Activated CD4-positive, CD25-positive, alpha-beta regulatory T cell treated with anti-CD3 and anti-CD28 coated beads, Interleukin-2, amount 50 U/mL, for 72 hours (primary cell): Measurements from ENCODE around the gene REV3L.
"Not testable (repeated sequence)": the region's sequence is repeated elsewhere in the genome, so short reads cannot be mapped to it uniquely, and the experiment has no call there.

ENCODE experiments used
- DNase-seq: peaks from one replicate; pipeline ENCODE4 v3.0.0; 2021

REV3L gene

DNA sequence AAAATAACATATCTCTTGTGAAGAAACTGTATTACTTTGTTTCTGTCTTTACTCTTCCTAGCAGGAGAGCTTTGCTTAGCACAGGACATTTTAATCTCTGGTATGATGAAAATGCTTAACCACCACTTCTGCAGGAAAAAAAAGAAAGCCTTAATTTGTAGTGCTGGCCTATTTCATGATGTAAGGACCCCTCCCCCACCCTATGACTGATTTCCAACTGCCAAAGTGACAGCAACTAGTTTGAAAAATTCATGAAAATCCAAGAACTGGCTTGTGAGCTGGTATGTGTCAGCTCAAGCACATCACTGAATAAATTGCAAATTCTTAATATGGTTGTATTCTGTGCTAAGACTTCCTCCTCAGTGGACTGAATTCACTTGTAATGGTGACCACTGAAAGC, 125.3 kb downstream of the REV3L start:
- DNase-seq: no peak

GRCh38 chr6:111356551-111356950, 126.5 kb downstream of the REV3L start:
- DNase-seq: no peak

GRCh38 chr6:111354758-111355555, 128.1 kb downstream of the REV3L start:
- DNase-seq: no peak

- DNase-seq: no peak
Observed at GRCh38 chr6:111353912-111354462, 129.0 kb downstream of the REV3L start.

DNA sequence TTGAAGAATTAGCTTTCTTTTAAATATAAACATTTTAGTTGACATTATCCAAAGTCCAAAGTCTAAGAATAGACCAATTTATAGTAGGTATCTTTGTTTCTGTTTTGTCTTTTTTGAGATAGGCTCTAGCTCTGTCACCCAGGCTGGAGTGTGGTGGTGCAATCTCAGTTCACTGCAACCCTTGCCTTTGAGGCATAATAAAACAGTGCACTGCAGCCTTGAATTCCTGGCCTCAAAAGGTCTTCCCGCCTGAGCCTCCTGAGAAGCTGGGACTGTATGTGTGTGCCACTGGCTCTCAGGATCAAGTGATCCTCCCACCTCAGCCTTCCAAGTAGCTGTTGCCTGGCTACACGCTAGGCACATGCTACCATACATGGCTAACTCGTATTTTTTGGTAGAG, 135.4 kb downstream of the REV3L start:
- no peak for DNase-seq

- DNase-seq: no peak
Observed at GRCh38 chr6:111342913-111343312, 140.1 kb downstream of the REV3L start.

- no peak for DNase-seq
Observed at GRCh38 chr6:111339294-111339693, 143.7 kb downstream of the REV3L start.

- DNase-seq: no peak
Observed at GRCh38 chr6:111338843-111339242, 144.2 kb downstream of the REV3L start.

GRCh38 chr6:111337829-111338236, 145.2 kb downstream of the REV3L start:
- DNase-seq: no peak

DNA sequence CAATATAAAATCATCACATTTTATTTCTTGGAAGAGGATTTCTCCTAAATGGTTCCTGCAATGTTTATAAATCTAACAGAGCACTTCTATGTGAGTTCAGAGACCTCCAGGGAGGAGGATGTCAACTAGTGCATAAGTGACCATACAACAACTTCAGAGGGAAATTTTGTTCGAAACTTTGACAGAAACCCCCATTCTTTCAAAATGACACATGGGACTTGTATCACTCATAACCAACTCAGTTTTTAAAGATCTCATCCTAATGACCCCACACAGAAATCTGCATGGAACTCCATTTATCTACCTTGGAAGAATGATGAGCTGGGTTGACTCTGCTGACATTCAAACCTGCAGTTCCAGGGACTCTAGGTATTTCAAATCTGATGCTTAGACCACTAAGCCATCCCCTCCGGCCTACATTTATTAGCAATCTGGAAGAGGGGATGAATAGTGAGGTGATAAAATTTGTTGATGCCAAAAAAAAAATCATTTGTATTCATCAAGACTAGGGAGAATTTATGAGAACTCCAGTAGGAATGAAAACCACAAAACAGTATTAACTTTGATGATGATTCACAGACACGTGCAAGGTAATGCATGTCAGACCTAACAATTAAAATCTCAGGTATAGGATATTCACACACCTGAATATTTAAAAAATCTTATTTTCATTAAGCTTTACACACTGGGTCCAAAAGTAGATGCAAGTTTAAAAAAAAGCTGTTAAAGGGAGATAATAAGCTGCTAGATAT, 153.0 kb downstream of the REV3L start:
- DNase-seq: no peak

DNA sequence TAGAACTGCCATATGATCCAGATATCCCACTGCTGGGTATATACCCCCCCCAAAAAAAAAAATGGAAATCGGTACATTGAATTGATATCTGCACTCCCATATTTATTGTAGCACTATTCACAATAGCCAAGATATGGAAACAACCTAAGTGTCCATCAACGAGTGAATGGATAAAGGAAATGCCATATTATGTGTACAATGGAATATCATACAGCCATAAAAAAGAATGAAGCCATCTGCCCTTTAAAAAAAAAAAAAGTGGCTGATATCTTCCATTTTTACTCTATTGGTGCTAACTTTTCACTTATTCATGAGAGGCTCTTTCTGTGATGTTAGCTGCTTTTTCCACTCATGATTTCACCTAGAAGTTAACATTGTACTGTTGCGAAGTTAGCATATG, 156.5 kb downstream of the REV3L start:
- DNase-seq: no peak

DNA sequence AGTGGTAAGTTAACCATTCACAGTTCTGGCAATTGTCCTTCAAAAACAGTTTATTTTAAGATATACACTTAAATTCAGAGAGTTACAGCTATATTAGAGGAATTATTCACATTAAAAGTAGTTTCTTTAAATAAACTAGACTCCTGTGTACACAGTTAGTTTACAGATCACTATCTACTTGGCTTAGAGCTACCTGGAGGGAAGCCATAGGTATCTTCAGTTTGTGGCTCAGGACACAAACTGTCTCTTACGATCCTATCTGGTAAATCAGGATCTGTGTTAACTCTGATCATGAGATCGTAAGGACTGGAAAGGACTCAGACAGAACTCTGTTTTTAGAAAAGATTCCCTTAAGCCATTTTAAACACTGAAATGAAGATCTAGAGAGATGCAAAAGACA, 160.9 kb downstream of the REV3L start:
- no peak for DNase-seq

DNA sequence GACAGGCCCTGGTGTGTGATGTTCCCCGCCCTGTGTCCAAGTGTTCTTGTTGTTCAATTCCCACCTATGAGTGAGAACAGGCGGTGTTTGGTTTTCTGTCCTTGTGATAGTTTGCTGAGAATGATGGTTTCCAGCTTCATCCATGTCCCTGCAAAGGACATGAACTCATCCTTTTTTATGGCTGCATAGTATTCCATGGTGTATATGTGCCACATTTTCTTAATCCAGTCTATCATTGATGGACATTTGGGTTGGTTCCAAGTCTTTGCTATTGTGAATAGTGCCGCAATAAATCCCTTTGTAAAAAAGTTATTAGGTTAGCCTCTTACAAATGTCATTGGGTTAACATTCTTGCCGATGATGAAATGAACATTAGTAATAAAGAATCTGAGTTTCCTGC, 175.1 kb downstream of the REV3L start:
- not testable (repeated sequence) for DNase-seq

DNA sequence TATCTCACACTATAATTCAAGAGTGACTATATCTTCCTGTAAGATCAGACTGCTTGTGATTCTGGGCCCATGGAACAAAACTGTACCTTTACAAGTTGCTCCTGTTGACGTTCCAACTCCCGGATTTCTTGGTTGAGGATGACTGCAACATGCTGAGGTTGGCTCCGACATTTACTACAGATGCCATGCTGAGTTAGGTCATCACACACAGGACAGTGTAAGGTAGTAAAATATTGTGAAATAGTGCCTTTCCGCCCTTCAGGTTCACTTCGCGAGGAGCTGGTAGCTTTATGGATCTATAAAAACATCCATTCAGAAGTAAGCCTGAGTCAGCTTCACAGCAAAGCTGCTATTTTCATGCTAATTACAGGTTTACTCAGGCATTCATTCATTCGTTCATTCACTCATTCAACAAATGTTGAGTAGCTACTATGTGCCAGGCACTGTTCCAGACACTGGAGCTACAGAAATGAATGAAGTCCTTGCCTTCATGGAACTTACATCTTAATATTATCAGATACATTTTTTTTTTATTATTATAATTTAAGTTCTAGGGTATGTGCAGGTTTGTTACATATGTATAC, 175.7 kb downstream of the REV3L start:
- DNase-seq: no peak

GRCh38 chr6:111306104-111306888, 176.7 kb downstream of the REV3L start:
- DNase-seq: no peak

- no peak for DNase-seq
Observed at GRCh38 chr6:111301946-111302345, 181.1 kb downstream of the REV3L start.

GRCh38 chr6:111300938-111301800, 181.8 kb downstream of the REV3L start:
- not testable (repeated sequence) for DNase-seq

GRCh38 chr6:111297776-111298175, 185.2 kb downstream of the REV3L start:
- DNase-seq: no peak

- DNase-seq: no peak
Observed at GRCh38 chr6:111294374-111294967, 188.5 kb downstream of the REV3L start.

DNA sequence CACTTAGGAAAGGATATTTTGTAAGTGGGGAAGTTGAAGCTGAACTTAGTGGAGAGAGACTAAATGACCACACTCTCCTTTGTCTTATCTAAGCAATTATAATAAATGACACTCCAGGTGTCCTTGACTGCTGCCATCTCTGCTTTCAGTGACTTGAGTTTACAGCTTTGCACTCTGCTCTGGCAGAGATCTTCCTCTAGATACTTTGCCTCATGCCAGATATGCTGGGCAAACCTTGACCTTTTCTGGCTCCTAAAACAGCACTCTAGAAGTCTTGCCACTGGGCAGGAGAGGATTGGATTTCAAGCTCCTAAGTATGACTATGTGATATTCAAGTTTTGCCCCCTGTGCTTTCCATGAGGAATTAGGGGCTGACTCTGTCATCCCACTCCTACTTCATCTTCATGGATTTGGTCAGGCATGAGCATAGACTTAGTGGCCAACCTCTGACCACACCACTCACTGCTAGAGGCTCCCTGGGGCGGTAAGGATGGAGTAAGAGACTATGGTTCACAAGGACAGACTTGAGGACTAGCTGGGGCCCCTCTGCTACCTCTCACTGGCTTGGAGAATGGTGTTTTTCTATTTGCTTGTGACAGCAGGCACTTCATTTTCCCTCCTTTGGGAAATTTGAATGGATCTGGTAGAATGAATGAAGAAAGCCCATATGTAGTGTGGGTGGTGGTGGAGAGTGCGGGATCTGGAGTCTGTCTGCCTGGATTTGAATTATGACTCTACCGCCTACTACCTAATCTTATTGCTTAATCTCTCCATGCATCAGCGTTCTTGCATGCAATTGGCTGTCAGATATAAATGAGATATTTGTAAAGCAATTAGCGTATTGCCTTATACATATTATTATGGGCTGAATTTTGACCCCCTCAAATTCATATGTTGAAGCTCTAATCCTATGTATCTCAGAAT, 191.4 kb downstream of the REV3L start:
- no peak for DNase-seq
